ENCODE data around the gene SNIP1. TPM values are rescaled to one million over a fixed set of nuclear protein-coding genes. Genes with fewer than 3 reads are reported as not detected.
"Not testable (repeated sequence)": the region's sequence is repeated elsewhere in the genome, so short reads cannot be mapped to it uniquely, and the experiment has no call there.

SNIP1 gene
- total and polyA plus RNA-seq, 10 of the 15 experiments (the other 5 are each of a cell fraction or from before 2014, with no cell fraction given) = 2.7 to 22.4 (median 10.1) TPM

- ATAC-seq; SMC1A ChIA-PET (ENCODE audit: uncharacterized antibody, unreplicated experiment); H3K4me2 ChIP-seq (ENCODE audit: control insufficient read depth, insufficient read depth); FAIRE-seq; H4K20me1 ChIP-seq (ENCODE audit: control insufficient read depth, insufficient read depth); H3K79me2 ChIP-seq (ENCODE audit: control insufficient read depth, insufficient read depth, low read length); H3K9ac ChIP-seq (ENCODE audit: control insufficient read depth, insufficient read depth, low read length); H2AFZ ChIP-seq (ENCODE audit: control insufficient read depth, low read depth, low read length); H3K27me3 ChIP-seq (replicated peaks in 1 of 2; ENCODE audit: control insufficient read depth in 2 of 2, insufficient read depth in 2 of 2, low read length in 1 of 2); H3K4me3 ChIP-seq; BruUV-seq (replicated peaks); DNase-seq (ENCODE audit: low read depth, low spot score); intact Hi-C loops (cut with micrococcal nuclease; ENCODE audit: unreplicated experiment); H3K27ac ChIP-seq (ENCODE audit: control insufficient read depth, insufficient read depth); RAD21 ChIA-PET (ENCODE audit: unreplicated experiment); H3K9me3 ChIP-seq (replicated peaks; ENCODE audit: control insufficient read depth, insufficient read depth, low read length); H3K4me1 ChIP-seq (ENCODE audit: control insufficient read depth, insufficient read depth, low read length); POLR2A ChIA-PET: not testable (repeated sequence)
- CTCF ChIA-PET = interaction anchor here (2.0 kb wide), 1 partner anchor 19 kb away, joined by 11 read pairs; no protein-coding TSS in a partner anchor
- H3K36me3 ChIP-seq (ENCODE audit: control insufficient read depth in 2 of 2, insufficient read depth in 2 of 2, low read length in 1 of 2) = peaks cover 3 to 22% of the 10 kb centered on the region in 2 experiments
- in situ Hi-C loops (cut with MboI) = loop anchor here (25.0 kb wide), 1 partner anchor 403 kb away; the partner anchor contains the start of gene SF3A3
- WGBS (ENCODE audit: insufficient coverage, insufficient replicate concordance, low lambda C conversion rate, missing lambda C conversion rate) = 81% methylated on average over 4 of the region's 4 CpGs
These were observed 30.5 kb upstream of the SNIP1 start for GRCh38 chr1:37584544-37584943.

- H3K36me3 ChIP-seq (ENCODE audit: control insufficient read depth in 2 of 2, insufficient read depth in 2 of 2, low read length in 1 of 2) = peaks cover 17 to 38% of the 10 kb centered on the region in 2 experiments
- H3K4me3 ChIP-seq = no peak overlapping the region
- H2AFZ ChIP-seq (ENCODE audit: control insufficient read depth, low read depth, low read length) = no peak overlapping the region
- no TSS peak for BruUV-seq (replicated peaks)
- H3K4me2 ChIP-seq (ENCODE audit: control insufficient read depth, insufficient read depth) = no peak overlapping the region
- H3K9ac ChIP-seq (ENCODE audit: control insufficient read depth, insufficient read depth, low read length) = no peak overlapping the region
- CTCF ChIA-PET = interaction anchor here (1.4 kb wide), 1 partner anchor 18 kb away, joined by 4 read pairs; no protein-coding TSS in a partner anchor
- H3K27ac ChIP-seq (ENCODE audit: control insufficient read depth, insufficient read depth) = no peak overlapping the region
- H3K4me1 ChIP-seq (ENCODE audit: control insufficient read depth, insufficient read depth, low read length) = no peaks in the 10 kb centered on the region
- no peaks in the 10 kb centered on the region for H3K27me3 ChIP-seq (replicated peaks in 1 of 2; ENCODE audit: control insufficient read depth in 2 of 2, insufficient read depth in 2 of 2, low read length in 1 of 2)
- H3K79me2 ChIP-seq (ENCODE audit: control insufficient read depth, insufficient read depth, low read length) = no peaks in the 10 kb centered on the region
- intact Hi-C loops (cut with micrococcal nuclease; ENCODE audit: unreplicated experiment) (no loop called here), in situ Hi-C loops (cut with MboI) (loop anchor here (25.0 kb wide), 1 partner anchor 412 kb away; the partner anchor contains the start of gene SF3A3)
- ATAC-seq (no peak), FAIRE-seq (no peak), DNase-seq (ENCODE audit: low read depth, low spot score) (no peak)
- SMC1A ChIA-PET (ENCODE audit: uncharacterized antibody, unreplicated experiment) = interaction anchor here (1.0 to 1.3 kb wide), 2 partner anchors 10 to 22 kb away, joined by 3 read pairs; no protein-coding TSS in a partner anchor
- no peak for TF ChIP-seq RAD21 (IDR thresholded peaks at IDR 0.05; ENCODE audit: insufficient read depth, low read depth, low read length)
- H4K20me1 ChIP-seq (ENCODE audit: control insufficient read depth, insufficient read depth) = no peaks in the 10 kb centered on the region
- 71% methylated on average over 5 of the region's 5 CpGs for WGBS (ENCODE audit: insufficient coverage, insufficient replicate concordance, low lambda C conversion rate, missing lambda C conversion rate)
- POLR2A ChIA-PET = no interaction called here
- no peaks in the 10 kb centered on the region for H3K9me3 ChIP-seq (replicated peaks; ENCODE audit: control insufficient read depth, insufficient read depth, low read length)
- RAD21 ChIA-PET (ENCODE audit: unreplicated experiment) = no interaction called here
These were observed 21.6 kb upstream of the SNIP1 start for GRCh38 chr1:37575692-37576091.
